ENCODE measurements around the gene ITPRIP. TPM values are rescaled to one million over a fixed set of nuclear protein-coding genes. Genes with fewer than 3 reads are reported as not detected.

ITPRIP gene
- total RNA-seq, 1 experiment from 2014 or later = 12.0 TPM

GRCh38 chr10:104323760-104324201, 14.5 kb downstream of the ITPRIP start:
- Histone ChIP-seq H3K9me3 (ENCODE audit: control insufficient read depth in 1 of 2, insufficient read depth in 1 of 2, low read depth in 1 of 2, low read length in 2 of 2) (no peaks in the 10 kb centered on the region), H3K27ac (ENCODE audit: low read depth, low read length) (no peak overlapping the region), H3K4me2 (ENCODE audit: low read length) (no peak overlapping the region), H3K36me3 (ENCODE audit: control insufficient read depth in 1 of 2, insufficient read depth in 2 of 2, low read length in 2 of 2) (no peaks in the 10 kb centered on the region), H3K27me3 (ENCODE audit: insufficient read depth, low read length) (no peaks in the 10 kb centered on the region), H3K9ac (ENCODE audit: low read length) (no peak overlapping the region), H3K4me1 (ENCODE audit: control insufficient read depth in 1 of 2, insufficient read depth in 2 of 2, low read length in 2 of 2) (peaks cover 21 to 28% of the 10 kb centered on the region in 2 experiments), H3K79me2 (ENCODE audit: insufficient read depth, low read length) (peaks cover 52% of the 10 kb centered on the region), H3K4me3 (replicated peaks in 1 of 2; ENCODE audit: low read depth in 1 of 2, low read length in 2 of 2) (no peak overlapping the region), H4K20me1 (ENCODE audit: insufficient read depth) (no peaks in the 10 kb centered on the region), H3K9me2 (ENCODE audit: insufficient read depth) (no peaks in the 10 kb centered on the region), H2AFZ (ENCODE audit: low read depth, low read length, poor library complexity, severe bottlenecking) (no peak overlapping the region)
- no peak for ATAC-seq
- intact Hi-C loops (cut with micrococcal nuclease) = no loop called here
- ChIA-PET RAD21 (ENCODE audit: low non-redundant PET in 1 of 2, low total read pairs in 2 of 2, uncharacterized antibody in 2 of 2, unreplicated experiment in 2 of 2) (no interaction called here), CTCF (no interaction called here), POLR2A (no interaction called here)
- TF ChIP-seq POLR2AphosphoS5 (IDR thresholded peaks at IDR 0.05; ENCODE audit: low read depth, low read length) = no peak
- TF ChIP-seq CTCF (IDR thresholded peaks at IDR 0.05 in 2 of 3, conservative IDR thresholded peaks at IDR 0.05 in 1 of 3; ENCODE audit: borderline replicate concordance in 1 of 3, insufficient read depth in 1 of 3, low read depth in 2 of 3, low read length in 2 of 3) = no peak
- no peak for TF ChIP-seq MAX (IDR thresholded peaks at IDR 0.05)
- TF ChIP-seq EZH2phosphoT487 (IDR thresholded peaks at IDR 0.05; ENCODE audit: borderline replicate concordance) = no peak
- no peak for TF ChIP-seq SIN3A (IDR thresholded peaks at IDR 0.05; ENCODE audit: low read depth)
- no peak for TF ChIP-seq ZBTB33 (IDR thresholded peaks at IDR 0.05; ENCODE audit: extremely low read depth, insufficient replicate concordance, low read length)
- TF ChIP-seq TCF7L2 (IDR thresholded peaks at IDR 0.05; ENCODE audit: borderline replicate concordance, extremely low read depth, insufficient read depth, insufficient read length) = no peak
- no peak for TF ChIP-seq FOSL1 (IDR thresholded peaks at IDR 0.05; ENCODE audit: low read depth)
- TF ChIP-seq EZH2 (IDR thresholded peaks at IDR 0.05) = no peak
- TF ChIP-seq ZFX (IDR thresholded peaks at IDR 0.05) = no peak
- no peak for TF ChIP-seq CEBPB (IDR thresholded peaks at IDR 0.05; ENCODE audit: low read depth)
- no peak for TF ChIP-seq ATF3 (IDR thresholded peaks at IDR 0.05)
- no peak for TF ChIP-seq JUND (IDR thresholded peaks at IDR 0.05)
- TF ChIP-seq SRF (IDR thresholded peaks at IDR 0.05; ENCODE audit: low read depth) = no peak
- TF ChIP-seq ZNF274 (IDR thresholded peaks at IDR 0.05; ENCODE audit: low read depth, low read length) = no peak
- no peak for TF ChIP-seq POLR2A (IDR thresholded peaks at IDR 0.05; ENCODE audit: borderline replicate concordance, extremely low read depth, insufficient read depth, insufficient read length)
- no peak for TF ChIP-seq YY1 (IDR thresholded peaks at IDR 0.05; ENCODE audit: extremely low read depth, insufficient replicate concordance, low read depth, low read length)
- no peak for TF ChIP-seq EGR1 (IDR thresholded peaks at IDR 0.05; ENCODE audit: low read depth)
- no peak for TF ChIP-seq RAD21 (IDR thresholded peaks at IDR 0.05; ENCODE audit: low read depth)
- no peak for TF ChIP-seq CBX3 (IDR thresholded peaks at IDR 0.05; ENCODE audit: low read depth)
- DNase-seq (ENCODE audit: low read depth, low spot score) = no peak
- no TSS peak for BruUV-seq (replicated peaks)

Measured in HCT116 (cell line).